DMS53 treated with DMSO at 0.1 percent for 48 hours (cell line): ENCODE measurements around the gene SLC38A10.
"Not testable (repeated sequence)": the region's sequence is repeated elsewhere in the genome, so short reads cannot be mapped to it uniquely, and the experiment has no call there.

Experiments used
- DNase-seq: peaks from one replicate; lab custom pipeline; 2025; ENCODE audit not compliant: unreplicated experiment; lab: John Stamatoyannopoulos, UW

SLC38A10 gene

DNA sequence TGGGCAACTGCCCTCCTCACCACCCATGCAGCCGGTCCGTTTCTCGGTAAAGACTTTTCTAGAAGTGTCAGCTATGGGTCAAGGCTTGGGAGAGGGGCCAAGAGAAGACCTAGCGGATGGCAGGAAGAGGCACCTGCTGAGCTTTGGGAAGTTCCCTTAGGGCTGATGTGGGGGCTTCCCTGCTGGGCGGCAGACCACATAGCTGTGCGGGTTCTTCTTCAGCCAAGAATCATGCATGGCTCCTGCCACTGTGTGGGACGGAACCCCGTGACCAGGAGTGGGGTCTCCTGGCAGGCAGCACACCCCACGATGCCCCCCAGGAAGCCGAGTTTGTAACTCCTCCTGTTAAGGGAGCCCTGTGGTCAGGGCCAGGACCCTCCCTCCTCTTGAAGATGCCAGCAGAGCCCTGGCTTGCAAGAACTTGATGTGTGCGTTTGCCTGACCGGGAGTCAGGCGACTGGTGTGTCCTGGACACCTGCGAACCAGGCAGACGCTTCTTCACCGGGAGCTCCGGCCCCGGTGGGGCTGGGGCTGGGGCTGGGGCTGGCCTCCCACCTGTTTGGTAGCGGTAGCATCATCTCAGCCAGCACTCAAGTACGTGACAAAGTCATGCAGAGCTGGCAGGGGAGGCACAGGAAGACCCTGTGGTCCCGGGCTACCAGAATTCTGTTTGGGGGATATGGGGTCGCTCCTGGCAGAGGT is 17.7 kb upstream of the SLC38A10 start:
- no peak for DNase-seq

DNA sequence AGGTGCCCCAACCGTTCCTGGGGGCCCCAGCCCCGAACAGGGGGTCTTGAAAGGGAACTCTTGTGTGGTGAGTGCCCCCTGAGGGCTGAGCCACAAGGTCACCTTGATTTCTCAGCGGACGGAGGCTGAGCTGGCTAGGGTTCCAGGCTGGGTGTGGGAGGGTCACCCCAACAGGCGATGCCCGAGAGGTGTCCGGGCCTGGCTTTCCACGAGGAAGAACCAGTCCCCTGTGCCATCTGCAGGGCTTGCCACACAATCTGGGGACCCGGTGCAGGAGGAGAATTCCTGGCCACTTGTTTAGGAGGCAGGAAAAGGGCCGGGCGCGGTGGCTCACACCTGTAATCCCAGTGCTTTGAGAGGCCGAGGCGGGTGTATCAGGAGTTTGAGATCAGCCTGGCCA is 16.8 kb upstream of the SLC38A10 start:
- DNase-seq: no peak

GRCh38 chr17:81310949-81311550 is 15.9 kb upstream of the SLC38A10 start:
- no peak for DNase-seq

DNA sequence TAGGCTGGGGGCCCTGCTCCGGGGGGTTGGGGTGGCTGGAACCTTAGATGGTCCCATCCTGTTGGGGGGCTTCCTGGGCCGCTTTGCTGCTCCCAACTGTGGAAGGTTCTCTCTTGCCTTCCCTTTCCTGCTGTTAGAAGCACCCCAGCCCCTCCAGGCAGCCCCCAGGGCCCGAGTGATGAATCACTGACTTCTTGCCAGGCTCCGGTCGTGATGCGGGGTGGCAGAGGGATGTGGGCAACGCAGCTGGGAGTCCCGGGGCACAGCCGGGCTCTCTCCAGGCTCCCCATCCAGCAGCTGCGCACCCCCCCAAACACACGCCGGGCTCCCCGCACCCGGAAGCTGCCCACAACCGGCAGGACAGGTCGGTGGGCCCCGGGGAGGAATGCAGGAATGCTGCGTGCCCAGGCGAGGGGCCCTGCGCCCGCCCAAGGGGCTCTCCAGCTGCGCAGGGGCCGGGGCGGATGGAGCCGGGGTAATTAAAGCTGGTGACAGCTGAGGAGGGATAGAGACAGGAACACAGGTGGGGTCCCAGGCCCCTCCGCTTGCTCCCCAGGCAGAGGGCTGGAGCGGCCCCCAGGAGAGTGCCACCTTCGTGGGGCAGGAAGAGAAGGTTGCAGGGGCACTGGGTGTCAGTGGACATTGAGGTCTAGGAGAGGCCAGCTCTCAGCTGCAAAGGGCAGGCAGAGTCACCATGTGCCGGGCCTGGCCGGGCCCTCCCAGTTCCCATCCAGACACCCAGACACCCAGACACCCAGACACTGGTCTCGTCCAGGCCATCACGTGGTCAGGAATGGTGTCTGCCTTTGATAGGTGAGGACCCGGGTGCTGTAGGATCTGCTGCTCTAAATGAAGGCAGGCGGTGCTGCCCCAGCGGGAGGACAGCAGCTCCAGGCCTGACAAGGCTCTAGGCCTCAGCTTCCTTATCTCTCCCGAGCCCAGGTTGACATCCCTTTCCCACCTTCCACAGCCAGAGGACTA is 15.0 kb upstream of the SLC38A10 start:
- no peak for DNase-seq

DNA sequence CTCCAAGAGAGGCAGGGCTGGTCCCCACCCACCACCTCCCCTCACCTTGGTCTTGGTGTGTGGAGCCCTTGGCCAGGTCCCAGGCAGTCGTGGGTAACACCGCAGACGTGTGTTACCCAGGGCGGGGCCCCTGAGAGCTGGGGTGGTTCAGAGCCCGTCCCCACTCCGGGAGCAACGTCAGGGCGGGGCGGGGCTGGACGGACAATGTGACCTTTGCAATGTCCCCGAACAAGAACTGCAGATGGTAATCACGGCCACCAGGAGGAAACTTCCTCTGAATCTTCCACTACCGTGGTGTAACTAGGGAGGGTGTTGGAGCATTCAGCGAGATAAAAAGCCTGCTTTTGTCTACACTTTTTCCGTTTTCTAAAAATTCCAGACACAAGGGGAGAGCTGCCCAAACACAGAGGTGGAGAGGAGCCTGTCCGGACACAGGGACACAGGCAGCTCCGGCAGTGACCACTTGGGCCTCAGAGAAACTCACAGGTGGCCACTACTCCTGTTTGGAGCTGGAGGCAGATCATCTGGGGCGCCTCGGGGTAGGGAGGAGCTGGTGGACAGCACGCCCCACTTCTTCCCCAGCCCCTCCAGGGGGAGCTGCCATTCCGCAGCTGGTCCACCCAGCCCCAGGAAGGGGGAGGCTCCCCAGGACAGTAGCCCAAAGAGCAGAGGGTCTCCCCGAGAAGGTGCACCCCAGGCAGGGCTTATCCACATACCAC is 14.2 kb upstream of the SLC38A10 start:
- DNase-seq: peak; percentile 72

GRCh38 chr17:81308784-81309139 is 13.7 kb upstream of the SLC38A10 start:
- DNase-seq: not testable (repeated sequence)

DNA sequence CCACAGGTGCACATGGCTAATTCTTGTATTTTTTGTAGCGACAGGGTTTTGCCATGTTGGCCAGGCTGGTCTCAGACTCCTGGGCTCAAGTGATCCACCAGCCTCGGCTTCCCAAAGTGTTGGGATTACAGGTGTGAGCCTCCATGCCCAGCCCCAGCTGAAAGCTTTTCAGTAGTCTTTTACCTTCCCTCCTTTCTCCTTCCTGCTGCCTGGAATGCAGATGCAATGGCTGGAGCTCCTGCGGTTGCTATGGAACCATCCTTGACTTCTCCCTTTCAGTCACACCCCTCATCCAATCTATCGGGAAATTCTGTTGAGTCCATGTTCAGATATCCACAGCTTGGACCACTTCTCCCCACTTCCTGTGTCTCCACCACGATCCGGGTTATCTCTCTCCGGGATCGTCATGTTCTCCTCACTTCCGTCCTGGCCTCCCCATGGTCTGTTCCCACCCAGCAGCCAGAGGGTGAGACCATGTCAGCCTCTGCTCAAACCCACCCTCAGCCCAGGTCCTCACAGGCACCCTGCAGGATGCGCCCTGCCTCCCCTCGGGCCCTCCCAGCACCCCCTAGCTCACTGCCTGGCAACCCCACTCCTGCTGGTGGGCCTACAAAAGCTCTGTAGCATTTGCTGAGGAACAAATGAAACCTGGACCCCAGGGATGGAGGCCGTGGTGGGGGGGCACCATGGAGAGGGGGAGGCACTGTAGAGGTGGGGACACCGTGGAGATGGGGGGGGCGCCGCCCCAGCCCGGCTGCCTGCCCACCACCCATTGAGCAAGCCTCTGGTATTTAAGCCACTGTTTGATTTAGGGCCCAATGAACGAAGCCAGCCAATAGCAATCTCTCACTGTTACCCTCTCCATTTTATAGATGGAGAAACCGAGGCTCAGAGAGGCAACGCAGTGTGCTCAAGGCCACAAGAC is 12.8 kb upstream of the SLC38A10 start:
- DNase-seq: no peak

- no peak for DNase-seq
Observed at GRCh38 chr17:81306898-81307510, 11.9 kb upstream of the SLC38A10 start.

DNA sequence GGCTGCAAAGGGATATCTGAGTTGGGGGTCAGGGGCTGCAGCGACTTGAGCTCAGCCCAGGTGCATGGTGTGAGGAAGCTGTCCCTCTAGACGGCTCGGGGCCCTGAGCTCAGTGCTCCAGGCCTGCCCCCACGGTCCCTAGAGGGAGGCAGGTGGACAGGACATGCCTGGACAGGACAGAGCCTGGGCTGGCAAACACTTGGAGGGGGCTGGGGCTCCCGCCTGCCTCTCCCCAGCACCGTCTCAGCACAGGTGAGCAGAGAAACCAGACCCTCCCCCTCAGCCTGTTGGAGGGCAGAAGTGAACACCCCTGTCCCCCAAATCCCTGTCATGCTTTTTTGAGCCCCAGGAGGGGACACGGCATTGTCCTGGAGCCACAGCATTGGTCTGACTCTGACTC is 11.4 kb upstream of the SLC38A10 start:
- DNase-seq: no peak

DNA sequence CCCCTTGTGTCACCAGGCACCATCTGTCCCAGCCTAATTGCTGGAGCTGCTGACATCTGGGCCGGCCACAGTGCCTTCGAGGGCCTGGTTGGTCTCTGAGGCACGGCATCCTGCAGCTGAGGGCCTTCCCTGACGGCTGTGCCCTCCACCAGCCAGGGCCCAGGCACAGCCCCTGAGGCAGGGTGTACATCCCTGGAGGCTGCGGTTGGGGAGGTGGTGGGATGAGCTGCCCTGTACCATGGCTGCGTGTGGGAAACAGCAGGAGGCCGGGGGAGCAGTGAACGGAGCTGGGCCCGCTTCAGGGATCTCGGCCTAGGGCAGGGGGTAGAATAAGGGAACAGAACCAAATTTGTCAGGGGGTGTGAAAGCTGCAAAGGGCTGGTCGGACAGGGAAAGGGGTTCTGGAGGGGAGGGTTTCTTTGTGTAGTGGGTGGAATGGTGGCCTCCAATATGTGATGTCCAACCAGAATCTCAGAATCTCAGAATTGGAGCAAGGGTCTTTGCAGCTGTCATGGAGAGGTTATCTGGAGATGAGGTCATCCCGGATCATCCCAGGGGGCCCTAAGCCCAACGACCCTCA is 10.0 kb upstream of the SLC38A10 start:
- DNase-seq: no peak

DNA sequence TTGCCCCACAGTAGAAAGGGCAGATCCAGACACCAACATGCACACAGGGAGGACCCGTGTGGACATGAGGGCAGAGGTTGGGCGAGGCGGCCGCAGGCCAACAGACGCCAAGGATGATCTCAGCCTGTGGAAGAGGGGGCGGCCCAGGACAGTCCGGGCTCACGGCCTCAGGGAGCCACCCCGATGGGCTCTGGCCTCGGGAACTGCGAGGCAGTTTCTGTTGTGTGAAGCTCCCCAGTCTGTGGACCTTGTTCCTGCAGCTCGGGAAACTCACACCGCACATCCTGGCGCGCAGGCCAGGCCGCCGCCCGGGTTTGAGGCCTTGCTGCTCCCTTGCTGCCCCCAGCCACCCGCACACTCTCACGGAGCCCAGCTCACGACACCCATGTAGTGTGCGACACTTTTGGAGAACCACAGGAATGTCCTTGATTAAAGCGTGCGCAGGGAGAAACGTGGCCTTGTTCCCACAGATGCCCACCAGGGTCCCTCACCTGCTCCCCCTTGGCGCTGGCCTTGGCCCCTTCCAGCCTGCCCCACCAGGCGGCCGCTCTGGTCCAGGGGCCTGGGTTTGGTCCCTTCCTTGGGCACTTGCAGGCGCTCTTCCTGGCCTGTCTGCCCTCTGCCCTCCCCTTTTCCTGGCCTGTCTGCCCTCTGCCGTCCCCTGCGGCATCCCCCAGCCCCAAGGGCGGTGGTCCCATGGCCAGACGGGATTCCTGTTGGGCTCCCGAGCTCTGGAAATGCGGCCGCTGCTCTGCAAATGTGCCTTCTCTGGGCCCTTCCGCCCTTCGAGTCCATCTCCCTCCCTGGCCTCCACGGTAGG is 9.3 kb upstream of the SLC38A10 start:
- no peak for DNase-seq

DNA sequence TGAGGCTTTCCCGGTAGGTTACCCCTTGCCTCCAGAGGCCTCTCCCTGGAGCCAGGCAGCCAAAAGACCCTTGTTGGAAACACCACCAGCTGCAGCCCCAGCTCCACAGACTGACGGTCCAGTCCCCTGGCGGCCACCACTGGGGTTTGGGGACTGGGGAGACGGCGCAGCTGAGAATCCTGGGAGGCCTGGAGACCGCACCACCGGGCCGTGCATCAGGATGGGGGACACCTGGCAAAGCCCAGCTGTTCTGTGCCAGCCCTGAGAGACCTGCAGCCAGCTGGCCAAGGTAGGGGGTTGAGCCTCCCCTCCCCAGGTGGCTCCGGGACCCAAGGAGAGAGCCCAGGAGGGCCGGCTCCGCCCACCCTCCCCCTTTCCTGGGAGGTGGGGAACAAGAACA is 8.3 kb upstream of the SLC38A10 start:
- DNase-seq: no peak

DNA sequence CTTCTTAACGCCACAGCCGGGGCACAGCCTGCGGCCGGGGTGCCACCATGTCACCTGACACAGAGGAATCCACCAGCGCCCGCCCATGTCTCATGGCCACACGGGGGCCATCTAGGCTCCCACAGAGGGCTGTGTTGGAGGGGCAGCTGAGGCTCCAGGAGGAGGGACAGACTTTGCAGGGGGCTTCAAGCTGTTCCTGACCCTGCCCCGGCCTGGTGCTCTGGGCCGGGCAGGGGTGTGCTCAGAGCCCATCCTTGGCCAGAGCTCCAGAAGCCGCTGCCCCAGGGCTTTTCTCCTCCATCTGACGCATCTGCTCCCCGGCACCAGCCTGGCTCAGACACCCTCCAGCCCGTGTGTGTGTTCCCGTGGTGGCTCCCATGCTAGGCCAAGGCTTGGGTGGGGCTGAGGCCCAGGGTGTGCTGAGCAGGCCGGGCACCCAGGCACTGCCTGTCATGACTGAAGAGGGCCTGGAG is 7.8 kb upstream of the SLC38A10 start:
- no peak for DNase-seq

GRCh38 chr17:81302324-81302723 is 7.2 kb upstream of the SLC38A10 start:
- no peak for DNase-seq

DNA sequence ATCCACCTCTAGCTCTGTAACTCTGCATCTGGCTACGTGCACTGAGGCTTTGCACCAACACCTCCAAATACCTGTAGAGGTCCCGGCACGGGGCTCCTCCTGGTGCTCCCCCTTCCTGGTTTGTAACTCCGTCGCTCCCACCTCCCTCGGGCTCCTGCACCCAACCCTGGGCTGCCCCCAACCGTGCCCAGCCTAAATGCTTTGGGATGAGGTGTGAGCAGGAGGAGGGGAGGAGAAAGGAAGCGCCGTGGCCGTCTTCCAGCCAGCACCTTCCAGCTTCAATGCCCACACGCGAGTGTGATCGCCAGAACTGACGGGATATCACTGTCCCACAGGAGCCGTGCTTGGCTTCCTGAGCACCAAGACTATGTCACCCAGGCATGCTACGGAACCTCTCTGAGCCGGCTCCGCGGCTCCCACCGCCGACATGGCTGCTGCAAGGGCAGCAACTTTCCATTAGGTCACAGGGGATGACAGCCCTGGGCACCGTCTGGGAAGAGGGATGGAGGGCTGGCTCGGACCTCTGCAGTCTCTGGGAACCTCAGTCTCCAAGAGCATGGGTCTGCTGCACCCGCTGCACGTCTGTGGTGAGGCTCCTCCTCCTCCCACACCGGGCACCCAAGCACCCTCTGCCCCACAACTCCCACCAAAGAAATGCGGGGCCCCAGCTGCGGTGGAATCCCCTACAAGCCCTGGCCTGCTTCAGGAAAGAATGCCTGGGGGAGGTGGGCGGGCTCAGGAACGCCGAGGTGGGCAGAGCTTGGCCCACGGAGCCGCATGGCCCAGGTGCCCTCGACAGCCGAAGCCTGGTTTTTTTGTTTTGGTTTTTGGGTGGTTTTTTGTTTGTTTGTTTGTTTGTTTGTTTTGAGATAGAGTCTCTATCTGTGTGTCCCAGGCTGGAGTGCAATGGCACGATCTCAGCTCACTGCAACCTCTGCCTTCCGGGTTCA is 6.4 kb upstream of the SLC38A10 start:
- DNase-seq: no peak

DNA sequence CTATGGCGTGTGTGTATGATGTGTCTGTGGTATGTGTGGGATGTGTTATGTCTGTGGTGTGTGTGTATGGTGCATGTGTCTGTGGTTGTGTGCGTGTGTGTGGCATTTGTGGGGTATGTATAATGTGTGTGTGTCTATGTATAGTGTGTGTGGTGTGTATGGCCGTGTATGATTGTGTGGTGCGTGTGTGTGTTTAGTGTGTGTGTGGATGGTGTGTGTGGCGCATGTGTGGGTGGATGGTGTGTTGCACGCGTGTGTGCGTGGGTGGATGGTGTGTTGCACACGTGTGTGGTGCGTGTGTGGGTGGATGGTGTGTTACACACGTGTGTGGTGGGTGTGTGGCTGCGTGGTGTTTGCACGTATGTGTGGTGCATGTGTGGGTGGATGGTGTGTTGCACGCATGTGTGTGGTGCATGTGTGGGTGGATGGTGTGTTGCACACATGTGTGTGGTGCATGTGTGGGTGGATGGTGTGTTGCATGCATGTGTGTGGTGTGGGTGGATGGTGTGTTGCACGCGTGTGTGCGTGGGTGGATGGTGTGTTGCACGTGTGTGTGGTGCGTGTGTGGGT is 5.6 kb upstream of the SLC38A10 start:
- DNase-seq: no peak
